ENCODE measurements around the gene AP1G2. TPM values are rescaled to one million over a fixed set of nuclear protein-coding genes. Genes with fewer than 3 reads are reported as not detected.

AP1G2 gene
- total and polyA plus RNA-seq, 2 donors, result 55.0 to 313 TPM

Other genes starting within 250 kb of the AP1G2 start
- gene PABPN1, start 246.3 kb downstream of the AP1G2 start, total RNA-seq, result 96.4 TPM
- gene PABPN1, start 246.3 kb downstream of the AP1G2 start, polyA plus RNA-seq, result 164 TPM
- gene SLC22A17, start 214.9 kb downstream of the AP1G2 start, total RNA-seq, result 1.2 TPM
- gene SLC22A17, start 214.9 kb downstream of the AP1G2 start, polyA plus RNA-seq, result 6.3 TPM
- 1.6 TPM for gene EFS, start 202.6 kb downstream of the AP1G2 start, total RNA-seq
- 5.2 TPM for gene EFS, start 202.6 kb downstream of the AP1G2 start, polyA plus RNA-seq
- not detected for gene IL25, start 195.0 kb downstream of the AP1G2 start, total RNA-seq
- 0.07 TPM for gene IL25, start 195.0 kb downstream of the AP1G2 start, polyA plus RNA-seq
- gene CMTM5, start 190.7 kb downstream of the AP1G2 start, total RNA-seq, result 0.05 TPM
- 0.37 TPM for gene CMTM5, start 190.7 kb downstream of the AP1G2 start, polyA plus RNA-seq
- 0.05 TPM for gene MYH6, start 159.5 kb downstream of the AP1G2 start, total RNA-seq
- 0.25 TPM for gene MYH6, start 159.5 kb downstream of the AP1G2 start, polyA plus RNA-seq
- gene MYH7, start 132.1 kb downstream of the AP1G2 start, total RNA-seq, result 0.09 TPM
- gene MYH7, start 132.1 kb downstream of the AP1G2 start, polyA plus RNA-seq, result 0.46 TPM
- gene NGDN, start 98.1 kb downstream of the AP1G2 start, total RNA-seq, result 66.0 TPM
- gene NGDN, start 98.1 kb downstream of the AP1G2 start, polyA plus RNA-seq, result 49.6 TPM
- gene ZFHX2, start 16.0 kb downstream of the AP1G2 start, total RNA-seq, result 0.24 TPM
- gene ZFHX2, start 16.0 kb downstream of the AP1G2 start, polyA plus RNA-seq, result 0.48 TPM
- gene THTPA, start 11.5 kb downstream of the AP1G2 start, total RNA-seq, result 6.7 TPM
- gene THTPA, start 11.5 kb downstream of the AP1G2 start, polyA plus RNA-seq, result 8.8 TPM
- 0.14 TPM for gene JPH4, start 11.0 kb upstream of the AP1G2 start, total RNA-seq
- gene JPH4, start 11.0 kb upstream of the AP1G2 start, polyA plus RNA-seq, result 0.59 TPM
- 0.28 TPM for gene DHRS2, start 68.6 kb upstream of the AP1G2 start, total RNA-seq
- 2.1 TPM for gene DHRS2, start 68.6 kb upstream of the AP1G2 start, polyA plus RNA-seq